ENCODE results near the gene SAP25.
"Not testable (repeated sequence)": the region's sequence is repeated elsewhere in the genome, so short reads cannot be mapped to it uniquely, and the experiment has no call there.

SAP25 gene

GRCh38 chr7:100532165-100533022 is 41.3 kb downstream of the SAP25 start:
- H3K27ac ChIP-seq, result no peak overlapping the region
- TF ChIP-seq ZFX (IDR thresholded peaks at IDR 0.05; ENCODE audit: borderline replicate concordance), result no peak
- TF ChIP-seq, protein P1, sequence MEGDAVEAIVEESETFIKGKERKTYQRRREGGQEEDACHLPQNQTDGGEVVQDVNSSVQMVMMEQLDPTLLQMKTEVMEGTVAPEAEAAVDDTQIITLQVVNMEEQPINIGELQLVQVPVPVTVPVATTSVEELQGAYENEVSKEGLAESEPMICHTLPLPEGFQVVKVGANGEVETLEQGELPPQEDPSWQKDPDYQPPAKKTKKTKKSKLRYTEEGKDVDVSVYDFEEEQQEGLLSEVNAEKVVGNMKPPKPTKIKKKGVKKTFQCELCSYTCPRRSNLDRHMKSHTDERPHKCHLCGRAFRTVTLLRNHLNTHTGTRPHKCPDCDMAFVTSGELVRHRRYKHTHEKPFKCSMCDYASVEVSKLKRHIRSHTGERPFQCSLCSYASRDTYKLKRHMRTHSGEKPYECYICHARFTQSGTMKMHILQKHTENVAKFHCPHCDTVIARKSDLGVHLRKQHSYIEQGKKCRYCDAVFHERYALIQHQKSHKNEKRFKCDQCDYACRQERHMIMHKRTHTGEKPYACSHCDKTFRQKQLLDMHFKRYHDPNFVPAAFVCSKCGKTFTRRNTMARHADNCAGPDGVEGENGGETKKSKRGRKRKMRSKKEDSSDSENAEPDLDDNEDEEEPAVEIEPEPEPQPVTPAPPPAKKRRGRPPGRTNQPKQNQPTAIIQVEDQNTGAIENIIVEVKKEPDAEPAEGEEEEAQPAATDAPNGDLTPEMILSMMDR (IDR thresholded peaks at IDR 0.05), result no peak

DNA sequence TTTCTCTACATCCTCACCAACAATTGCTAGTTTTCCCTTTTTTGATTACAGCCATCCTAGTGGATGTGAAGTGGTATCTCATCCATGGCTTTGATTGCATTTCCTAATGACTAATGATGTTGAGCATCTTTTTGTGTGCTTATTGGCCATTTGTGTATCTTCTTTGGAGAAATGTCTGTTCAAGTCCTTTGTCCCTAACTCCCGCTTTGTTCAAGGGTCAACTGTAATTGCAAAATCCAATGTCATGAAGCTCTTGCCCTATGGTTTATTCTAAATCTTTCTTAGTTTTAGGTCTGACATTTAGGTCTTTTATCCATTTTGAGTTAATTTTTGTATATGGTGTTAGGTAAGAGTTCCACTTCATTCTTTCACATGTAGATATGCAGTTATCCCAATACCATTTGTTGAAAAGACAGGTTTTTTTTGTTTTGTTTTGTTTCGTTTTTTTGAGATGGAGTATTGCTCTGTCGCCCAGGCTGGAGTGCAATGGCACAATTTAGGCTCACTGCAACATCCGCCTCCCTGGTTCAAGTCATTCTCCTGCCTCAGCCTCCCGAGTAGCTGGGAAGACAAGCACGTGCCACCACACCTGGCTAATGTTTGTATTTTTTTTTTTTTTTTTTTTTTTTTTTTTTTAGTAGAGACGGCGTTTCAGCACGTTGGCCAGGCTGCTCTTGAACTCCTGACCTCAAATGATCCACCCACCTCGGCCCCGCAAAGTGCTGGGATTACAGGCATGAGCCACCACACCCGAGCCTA is 45.4 kb downstream of the SAP25 start:
- not testable (repeated sequence) for H3K27ac ChIP-seq

DNA sequence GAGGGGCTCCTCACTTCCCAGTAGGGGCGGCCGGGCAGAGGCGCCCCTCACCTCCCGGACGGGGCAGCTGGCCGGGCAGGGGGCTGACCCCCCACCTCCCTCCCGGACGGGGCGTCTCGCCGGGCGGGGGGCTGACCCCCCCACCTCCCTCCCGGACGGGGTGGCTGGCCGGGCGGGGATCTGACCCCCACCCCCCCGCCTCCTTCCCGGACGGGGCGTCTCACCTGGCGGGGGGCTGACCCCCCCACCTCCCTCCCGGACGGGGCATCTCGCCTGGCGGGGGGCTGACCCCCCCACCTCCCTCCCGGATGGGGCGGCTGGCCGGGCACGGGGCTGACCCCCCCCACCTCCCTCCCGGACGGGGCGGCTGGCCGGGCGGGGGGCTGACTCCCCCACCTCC is 50.5 kb downstream of the SAP25 start:
- H3K27ac ChIP-seq, result not testable (repeated sequence)
